Measurements from ENCODE around the gene LPCAT4.

Gene LPCAT4

GRCh38 chr15:34358948-34359347 lies 8.0 kb downstream of the LPCAT4 start:
- H3K27me3 ChIP-seq (ENCODE audit: insufficient read depth, low read length, poor library complexity, severe bottlenecking) = no peaks in the 10 kb centered on the region
- no peaks in the 10 kb centered on the region for H3K9me2 ChIP-seq (replicated peaks; ENCODE audit: low read depth, low read length)
- H3K4me1 ChIP-seq (ENCODE audit: insufficient read depth, low read length, poor library complexity, severe bottlenecking) = peaks cover 14% of the 10 kb centered on the region
- no peak overlapping the region for H3K4me3 ChIP-seq (ENCODE audit: low read length, poor library complexity, severe bottlenecking)
- TF ChIP-seq EZH2phosphoT487 (IDR thresholded peaks at IDR 0.05; ENCODE audit: borderline replicate concordance) = no peak
- no peak for TF ChIP-seq CTCF (conservative IDR thresholded peaks at IDR 0.05; ENCODE audit: low read length)
- H3K9me3 ChIP-seq (ENCODE audit: insufficient read depth, low read depth, low read length) = no peaks in the 10 kb centered on the region
- no peak overlapping the region for H2AFZ ChIP-seq (ENCODE audit: low read length)
- peaks cover 7% of the 10 kb centered on the region; the same call in 1 of the 2 replicates for H3K79me2 ChIP-seq (ENCODE audit: insufficient read depth, low read length)
- H3F3A ChIP-seq (ENCODE audit: low read depth) = no peaks in the 10 kb centered on the region
- no peak overlapping the region for H3K9ac ChIP-seq (ENCODE audit: low read depth, low read length, poor library complexity, severe bottlenecking)
- H3K36me3 ChIP-seq (ENCODE audit: insufficient read depth, low read length) = peaks cover 29% of the 10 kb centered on the region; the same call in 1 of the 2 replicates
- H4K20me1 ChIP-seq (ENCODE audit: insufficient read depth, low read length, poor library complexity, severe bottlenecking) = no peaks in the 10 kb centered on the region
- no peak overlapping the region for H3K4me2 ChIP-seq (ENCODE audit: low read depth, low read length, poor library complexity, severe bottlenecking)

DNA sequence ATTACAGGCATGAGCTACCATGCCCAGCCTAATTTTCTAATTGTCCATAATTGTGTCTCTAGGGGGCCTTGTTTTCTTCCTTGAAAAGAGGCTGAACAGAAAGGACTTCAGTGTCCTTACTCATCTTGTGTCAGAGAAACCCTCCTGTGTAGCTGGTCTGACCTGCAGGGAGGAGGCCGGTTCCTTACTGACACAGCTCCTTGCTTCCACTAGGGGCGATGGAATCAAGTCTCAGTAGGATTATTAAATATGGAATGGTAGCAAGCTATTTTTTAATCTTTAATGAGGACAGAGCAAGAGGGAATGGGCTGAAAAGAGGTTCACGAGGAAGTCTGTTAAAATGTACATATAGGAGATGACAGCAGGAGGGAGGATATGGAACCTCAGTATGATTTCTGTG lies 8.6 kb downstream of the LPCAT4 start:
- Histone ChIP-seq H3K4me2 (ENCODE audit: low read depth, low read length, poor library complexity, severe bottlenecking) (no peak overlapping the region), H3K27me3 (ENCODE audit: insufficient read depth, low read length, poor library complexity, severe bottlenecking) (no peaks in the 10 kb centered on the region), H3K9ac (ENCODE audit: low read depth, low read length, poor library complexity, severe bottlenecking) (no peak overlapping the region), H3K79me2 (ENCODE audit: insufficient read depth, low read length) (peaks cover 2% of the 10 kb centered on the region; the same call in 1 of the 2 replicates), H3K9me3 (ENCODE audit: insufficient read depth, low read depth, low read length) (no peaks in the 10 kb centered on the region), H3F3A (ENCODE audit: low read depth) (no peaks in the 10 kb centered on the region), H3K4me1 (ENCODE audit: insufficient read depth, low read length, poor library complexity, severe bottlenecking) (peaks cover 8% of the 10 kb centered on the region), H4K20me1 (ENCODE audit: insufficient read depth, low read length, poor library complexity, severe bottlenecking) (no peaks in the 10 kb centered on the region), H3K36me3 (ENCODE audit: insufficient read depth, low read length) (peaks cover 29% of the 10 kb centered on the region; the same call in 1 of the 2 replicates), H2AFZ (ENCODE audit: low read length) (no peak overlapping the region), H3K9me2 (replicated peaks; ENCODE audit: low read depth, low read length) (no peaks in the 10 kb centered on the region), H3K4me3 (ENCODE audit: low read length, poor library complexity, severe bottlenecking) (no peak overlapping the region)
- TF ChIP-seq CTCF (conservative IDR thresholded peaks at IDR 0.05; ENCODE audit: low read length) (peak; percentile 37), EZH2phosphoT487 (IDR thresholded peaks at IDR 0.05; ENCODE audit: borderline replicate concordance) (no peak)

DNA sequence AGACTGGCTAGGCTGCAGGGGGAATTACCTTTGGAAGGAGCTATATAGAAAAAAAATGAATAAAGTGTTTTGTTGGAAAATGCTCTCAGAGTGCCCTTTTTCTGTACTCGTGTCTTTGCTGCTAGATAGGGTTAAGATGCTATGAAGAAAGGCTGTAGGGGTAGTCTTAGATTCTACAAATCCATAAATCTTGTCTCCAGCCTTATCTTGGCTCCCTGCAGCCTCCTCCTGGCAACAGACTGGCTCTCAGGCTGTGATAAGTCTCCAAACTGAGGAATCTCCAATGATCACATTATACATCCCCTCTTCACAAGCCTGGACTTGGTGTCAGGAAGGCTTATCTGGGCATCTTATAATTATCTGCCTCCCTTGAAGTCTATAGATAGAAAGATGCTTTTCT lies 9.3 kb downstream of the LPCAT4 start:
- H3K36me3 ChIP-seq (ENCODE audit: insufficient read depth, low read length) = peaks cover 29% of the 10 kb centered on the region; the same call in 1 of the 2 replicates

More for the DNA sequence above, 9.3 kb downstream of the LPCAT4 start:
- no peaks in the 10 kb centered on the region for H3K9me3 ChIP-seq (ENCODE audit: insufficient read depth, low read depth, low read length)
- peaks cover under 1% of the 10 kb centered on the region for H3K4me1 ChIP-seq (ENCODE audit: insufficient read depth, low read length, poor library complexity, severe bottlenecking)
- H3K27me3 ChIP-seq (ENCODE audit: insufficient read depth, low read length, poor library complexity, severe bottlenecking) = no peaks in the 10 kb centered on the region
- H3K79me2 ChIP-seq (ENCODE audit: insufficient read depth, low read length) = no peaks in the 10 kb centered on the region
- no peak overlapping the region for H3K4me3 ChIP-seq (ENCODE audit: low read length, poor library complexity, severe bottlenecking)
- no peak overlapping the region for H2AFZ ChIP-seq (ENCODE audit: low read length)
- no peaks in the 10 kb centered on the region for H3F3A ChIP-seq (ENCODE audit: low read depth)
- H3K9me2 ChIP-seq (replicated peaks; ENCODE audit: low read depth, low read length) = no peaks in the 10 kb centered on the region
- no peak overlapping the region for H3K9ac ChIP-seq (ENCODE audit: low read depth, low read length, poor library complexity, severe bottlenecking)
- no peaks in the 10 kb centered on the region for H4K20me1 ChIP-seq (ENCODE audit: insufficient read depth, low read length, poor library complexity, severe bottlenecking)
- no peak overlapping the region for H3K4me2 ChIP-seq (ENCODE audit: low read depth, low read length, poor library complexity, severe bottlenecking)
- TF ChIP-seq EZH2phosphoT487 (IDR thresholded peaks at IDR 0.05; ENCODE audit: borderline replicate concordance) (no peak), CTCF (conservative IDR thresholded peaks at IDR 0.05; ENCODE audit: low read length) (no peak)

All from Loucy (cell line).